GM21423 (cell line): ENCODE measurements around the gene FAM81A.
A peak's percentile ranks its signal among the peaks of the same experiment; 100 is the strongest.

ENCODE experiments used
- ATAC-seq: cut with Tn5 transposase; IDR thresholded peaks from one replicate; pipeline ENCODE4 v1.9.1; 2021; ENCODE audit warnings: mild to moderate bottlenecking, moderate library complexity; ENCODE audit not compliant: unreplicated experiment

The FAM81A gene

DNA sequence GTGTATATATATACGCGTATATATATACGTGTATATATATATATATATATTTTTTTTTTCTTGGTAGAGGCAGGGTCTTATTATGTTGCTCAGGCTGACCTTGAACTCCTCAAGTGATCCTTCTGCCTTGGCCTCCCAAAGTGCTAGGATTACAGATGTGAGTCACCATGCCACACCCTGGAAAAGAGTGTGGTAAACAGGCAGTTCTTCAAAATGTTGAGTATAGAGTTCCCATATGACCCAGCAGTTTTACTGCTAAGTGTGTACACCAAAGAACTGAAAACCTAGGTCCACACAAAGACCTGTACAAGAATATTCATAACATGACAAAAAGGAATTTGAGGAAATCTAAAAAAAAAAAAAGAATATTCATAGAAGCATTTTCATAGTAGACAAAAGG is 101.8 kb downstream of the FAM81A start:
- ATAC-seq = no peak

DNA sequence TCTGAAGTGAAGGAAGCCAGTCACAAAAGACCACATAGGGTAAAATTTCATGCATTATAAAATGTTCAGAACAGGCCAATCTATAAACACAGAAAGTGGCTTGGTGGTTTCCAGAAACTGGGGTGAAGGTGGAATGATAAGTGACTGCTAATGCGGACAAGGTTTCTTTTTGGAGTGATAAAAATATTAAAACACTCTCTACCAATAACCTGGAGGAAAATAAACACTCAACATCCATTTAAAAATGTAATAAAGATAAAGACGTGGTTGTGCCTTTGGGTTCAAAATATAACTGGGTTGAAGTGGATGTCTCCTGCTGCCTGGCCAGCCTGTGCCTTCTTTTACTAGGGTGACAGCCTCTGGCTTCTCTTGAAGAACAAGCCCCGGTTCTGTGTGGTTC is 102.7 kb downstream of the FAM81A start:
- no peak for ATAC-seq

DNA sequence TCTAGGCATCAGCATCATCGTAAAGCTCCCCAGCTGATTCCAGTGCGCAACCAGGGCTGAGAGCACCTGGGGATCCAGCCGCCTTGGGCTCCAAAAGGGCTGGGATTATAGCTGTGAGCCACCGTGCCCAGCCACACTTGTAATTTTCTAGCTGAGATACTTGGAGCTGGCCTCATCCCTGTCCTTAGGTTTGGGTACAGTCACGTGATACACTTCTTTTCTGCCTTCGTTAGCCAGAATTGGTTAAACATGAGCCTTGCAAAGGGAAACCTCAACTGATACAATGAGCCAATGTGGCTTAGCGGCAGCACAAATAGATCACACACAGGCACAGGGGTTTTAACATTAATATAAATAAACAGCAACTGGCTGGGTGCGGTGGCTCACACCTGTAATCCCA is 103.8 kb downstream of the FAM81A start:
- no peak for ATAC-seq

DNA sequence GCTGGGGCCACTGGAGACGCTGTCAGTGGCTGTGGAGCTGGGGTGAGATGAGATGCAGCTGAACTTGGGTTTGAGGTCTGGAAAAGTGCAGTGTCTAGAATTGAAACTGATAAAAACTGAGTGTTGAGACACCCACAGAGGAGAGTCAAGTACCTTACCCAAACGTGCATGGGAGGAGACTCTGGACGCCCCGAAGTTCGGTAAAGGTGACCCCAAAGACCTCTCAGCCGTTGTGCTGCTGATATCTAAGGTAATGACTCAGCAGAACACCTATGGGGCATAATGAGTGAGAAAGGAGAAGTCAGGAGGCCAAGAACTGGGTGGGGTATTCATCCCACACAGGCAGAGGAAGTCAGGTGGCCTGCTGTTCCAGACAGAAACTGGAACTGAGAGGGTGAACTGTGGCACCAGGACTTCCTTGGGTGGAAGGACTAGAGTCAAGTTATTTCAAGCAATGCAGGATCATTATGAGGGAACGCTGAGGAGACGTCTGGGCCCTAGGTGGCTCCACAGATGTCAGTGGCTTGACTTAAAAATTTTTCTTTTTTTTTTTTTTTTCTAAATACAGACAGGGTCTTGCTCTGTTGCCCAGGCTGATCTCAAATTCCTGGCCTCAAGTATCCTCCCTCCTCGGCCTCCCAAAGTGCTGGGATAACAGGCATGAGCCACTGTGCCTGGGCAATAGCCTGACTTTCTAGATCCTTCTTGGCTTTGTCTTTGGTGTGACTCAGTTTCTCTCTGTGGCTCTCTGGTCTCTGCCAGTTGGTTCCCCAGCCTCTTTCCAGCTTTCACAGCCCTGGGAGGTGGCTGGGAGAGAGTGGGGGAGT is 105.9 kb downstream of the FAM81A start:
- peak; percentile 73 for ATAC-seq

DNA sequence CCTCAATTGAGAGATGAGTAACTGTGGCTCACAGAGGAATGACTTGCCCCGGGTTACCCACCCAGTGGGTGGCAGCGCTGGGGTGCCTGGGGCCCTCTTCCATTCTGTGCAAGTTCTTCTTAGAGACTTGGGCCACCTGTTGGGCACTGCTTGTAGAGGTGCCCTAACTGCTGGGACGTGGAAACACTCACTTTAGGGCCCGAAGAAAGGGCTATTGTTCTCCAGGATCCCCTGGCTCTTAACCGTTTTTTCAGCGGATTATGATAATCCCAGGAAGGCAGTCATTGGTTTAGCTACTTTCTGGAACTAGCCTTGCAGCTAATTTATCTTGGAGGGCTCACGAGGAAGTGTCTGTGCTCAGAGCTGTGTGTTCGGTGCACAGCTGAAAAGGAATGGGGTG is 107.6 kb downstream of the FAM81A start:
- ATAC-seq = no peak

DNA sequence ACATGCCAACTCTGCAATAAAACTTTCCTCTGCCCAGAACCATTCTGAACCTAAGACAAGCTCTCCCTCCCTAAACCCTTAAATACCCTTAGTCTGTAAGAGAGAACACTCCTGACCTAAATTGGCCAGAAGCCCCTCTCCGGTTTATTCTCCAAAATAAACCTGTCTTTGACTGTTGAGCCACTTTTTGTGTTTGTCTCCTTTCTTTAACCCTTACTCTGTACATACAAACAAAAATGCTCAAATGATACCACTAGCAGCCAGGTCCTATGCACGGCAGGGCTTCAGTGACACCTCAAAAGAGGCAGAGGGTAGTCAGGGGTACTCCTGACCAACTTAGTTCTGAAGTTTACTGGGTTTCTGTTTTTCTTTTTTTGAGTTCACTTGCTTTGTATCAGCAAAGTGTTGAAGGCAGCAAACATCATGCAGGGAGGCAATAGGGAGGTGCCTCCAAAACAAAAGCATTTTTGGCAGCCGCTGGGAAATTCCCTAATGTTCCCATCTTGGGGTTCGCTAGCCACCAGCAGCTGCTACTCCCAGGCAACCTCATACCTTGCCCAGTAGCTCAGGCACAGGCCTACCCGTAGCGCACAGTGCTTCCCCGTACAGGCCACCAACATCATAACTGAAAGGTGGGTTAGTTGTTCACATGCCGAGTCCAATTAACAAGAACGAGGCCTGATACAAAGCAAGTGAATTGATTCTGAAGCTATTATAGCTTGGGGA is 110.7 kb downstream of the FAM81A start:
- ATAC-seq = no peak

DNA sequence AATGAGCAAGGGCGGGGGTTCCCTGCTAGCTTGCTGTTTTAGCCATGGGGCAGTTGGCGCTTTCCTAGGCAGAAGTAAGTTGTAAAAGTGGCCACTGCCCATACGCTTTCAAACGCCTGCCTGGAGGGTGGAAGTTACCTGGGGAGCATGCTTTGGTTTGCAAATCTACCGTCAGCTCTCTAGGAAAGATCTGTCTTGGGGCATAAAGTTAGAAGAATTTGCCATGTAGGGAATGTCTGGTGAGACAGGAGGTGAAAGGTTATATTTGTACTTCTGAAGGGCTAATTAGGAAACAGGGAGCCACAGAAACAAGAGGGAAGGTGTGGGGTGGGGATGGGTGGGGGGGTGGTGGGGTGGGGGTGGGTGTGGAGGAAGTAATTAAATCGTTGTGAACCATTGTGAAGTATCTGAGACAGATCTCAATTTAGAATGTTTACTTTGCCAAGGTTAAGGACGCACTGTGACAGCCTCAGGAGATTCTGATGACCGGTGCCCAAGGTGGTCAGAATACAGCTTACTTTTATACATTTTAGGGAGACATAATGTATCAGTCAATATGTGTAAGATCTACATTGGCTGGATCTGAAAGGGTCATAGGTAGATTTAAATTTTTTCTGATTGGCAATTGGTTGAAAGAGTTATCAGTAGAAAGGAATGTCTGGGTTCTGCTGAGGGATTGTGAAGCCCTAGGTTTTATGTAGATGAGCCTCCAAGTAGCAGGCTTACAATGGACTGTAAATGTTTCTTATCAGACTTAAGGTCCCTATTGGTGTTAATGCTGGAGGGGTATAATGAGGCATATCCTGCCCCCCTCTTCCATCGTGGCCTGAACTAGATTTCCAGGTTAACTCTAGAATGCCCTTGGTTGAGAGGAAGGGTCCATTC is 111.6 kb downstream of the FAM81A start:
- ATAC-seq = no peak

DNA sequence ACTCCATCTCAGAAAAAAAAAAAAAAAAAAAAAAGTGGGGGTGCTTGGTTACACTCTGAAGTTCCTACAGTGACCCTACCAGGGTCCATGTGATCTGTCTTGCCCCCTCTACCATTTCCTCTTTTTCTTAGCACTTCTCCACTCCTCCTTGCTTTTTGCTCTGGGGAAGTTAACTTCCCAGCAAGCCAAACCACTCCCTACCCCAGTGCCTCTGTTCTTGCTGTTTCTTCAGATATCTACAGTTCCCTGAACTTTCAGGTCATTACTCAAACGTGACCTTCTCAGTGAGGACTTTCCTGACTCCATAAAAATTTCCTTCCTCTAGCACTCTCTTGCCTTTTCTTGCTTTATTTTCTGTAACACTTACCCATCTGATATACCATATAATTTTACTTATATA is 112.5 kb downstream of the FAM81A start:
- ATAC-seq = no peak

DNA sequence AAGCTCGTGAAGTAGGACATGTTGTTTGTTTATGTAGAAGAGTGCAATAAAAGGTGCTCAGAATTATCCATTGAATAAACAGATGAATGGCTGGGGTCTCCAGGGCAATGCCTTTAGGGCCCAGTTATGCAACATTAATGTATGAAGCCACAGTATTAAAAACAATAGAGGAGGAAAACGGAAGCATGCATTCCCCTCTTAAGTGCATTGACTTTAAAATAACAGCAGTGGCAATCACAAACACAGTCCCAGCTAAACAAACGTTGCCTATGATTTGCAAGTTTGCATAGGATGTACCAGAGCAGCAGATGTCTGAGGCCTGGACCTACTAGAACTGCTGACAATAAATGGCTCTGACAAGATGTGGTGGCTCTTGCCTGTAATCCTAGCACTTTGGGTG is 113.0 kb downstream of the FAM81A start:
- no peak for ATAC-seq

DNA sequence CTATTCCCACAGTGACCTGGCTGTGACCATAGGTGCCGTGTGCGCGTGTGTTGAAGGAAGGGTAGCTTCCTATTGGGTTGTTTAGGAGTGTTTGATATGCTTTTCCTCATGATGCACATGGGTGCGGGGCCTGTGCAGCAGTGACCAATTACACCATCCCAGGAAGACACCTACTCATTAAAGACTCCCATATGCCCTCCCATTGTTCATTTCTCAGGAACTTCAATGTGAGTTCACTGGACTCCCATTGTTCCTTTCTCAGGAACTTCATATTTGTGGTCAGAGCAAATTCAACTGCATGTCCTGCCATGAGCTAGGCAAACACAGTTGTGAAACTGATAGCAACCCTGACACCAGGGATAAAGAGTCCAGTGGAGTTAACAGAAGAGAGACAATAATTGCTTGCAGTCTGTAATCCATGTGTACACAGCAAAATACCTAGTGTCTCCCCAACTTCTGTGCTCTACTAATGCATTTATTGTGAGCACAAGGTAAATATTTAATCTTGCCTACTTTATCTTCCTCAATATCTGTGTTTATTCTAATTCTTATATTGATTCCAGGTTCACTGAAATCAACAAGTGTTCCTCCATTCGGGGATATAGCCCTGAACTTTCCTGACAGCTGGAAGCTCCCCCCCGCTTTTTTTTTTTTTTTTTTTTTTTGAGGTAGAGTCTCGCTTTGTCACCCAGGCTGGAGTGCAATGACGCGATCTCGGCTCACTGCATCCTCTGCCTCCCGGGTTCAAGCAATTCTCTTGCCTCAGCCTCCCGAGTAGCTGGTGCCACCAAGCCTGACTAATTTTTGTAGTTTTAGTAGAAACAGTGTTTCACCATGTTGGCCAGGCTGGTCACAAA is 116.1 kb downstream of the FAM81A start:
- ATAC-seq = no peak

DNA sequence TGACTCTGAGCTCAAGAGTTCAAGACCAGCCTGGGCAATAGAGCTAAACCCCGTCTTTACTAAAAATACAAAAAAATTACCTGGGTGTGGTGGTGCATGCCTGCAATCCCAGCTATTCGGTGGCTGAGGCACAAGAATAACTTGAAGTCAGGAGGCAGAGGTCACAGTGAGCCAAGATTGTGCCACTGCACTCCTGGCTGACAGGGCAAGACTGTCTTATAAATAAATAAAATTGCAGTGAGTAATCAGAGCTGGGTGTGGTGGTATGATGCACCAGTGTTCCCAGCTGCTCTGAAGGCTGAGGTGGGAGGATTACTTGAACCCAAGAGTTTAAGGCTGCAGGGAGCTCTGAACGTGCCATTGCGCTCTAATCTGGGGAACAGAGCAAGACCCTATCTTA is 117.7 kb downstream of the FAM81A start:
- ATAC-seq = no peak

DNA sequence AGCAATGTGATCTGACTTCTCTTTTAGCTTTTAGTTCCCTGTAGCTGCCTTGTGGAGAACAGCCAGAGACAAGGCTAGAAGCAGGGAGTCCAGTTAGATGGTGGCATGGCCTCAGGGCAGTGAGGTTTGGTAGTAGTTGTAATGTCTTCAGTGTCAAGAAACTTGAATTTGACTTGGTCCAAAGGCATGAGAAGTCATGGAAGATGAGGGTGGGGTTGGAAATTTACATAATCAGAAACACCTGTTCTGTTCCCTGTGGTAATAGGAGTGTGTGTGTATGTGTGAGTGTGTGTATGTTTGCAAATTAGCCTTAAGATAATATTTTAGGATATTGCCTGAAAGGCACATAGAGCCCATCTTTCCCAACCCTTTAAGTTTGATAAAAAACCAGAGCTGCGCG is 118.4 kb downstream of the FAM81A start:
- no peak for ATAC-seq

DNA sequence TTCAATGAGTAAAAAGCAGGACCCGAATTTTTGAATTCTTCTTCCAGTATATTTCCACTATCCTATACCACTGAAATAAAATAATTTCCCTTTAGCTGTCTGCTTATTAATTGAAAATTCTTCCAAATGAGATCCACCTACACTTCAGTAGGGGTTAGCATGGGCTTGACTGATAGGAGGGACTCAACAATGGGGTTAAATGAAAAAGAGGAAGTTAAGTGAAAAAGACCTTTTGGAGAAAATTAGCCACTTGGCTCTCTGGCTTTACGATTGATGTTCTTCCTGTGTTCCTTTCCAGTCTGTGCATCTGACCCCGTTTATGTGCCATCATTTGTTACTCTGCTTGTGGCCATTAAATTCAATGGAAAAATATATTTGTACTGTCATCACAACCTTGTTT is 119.6 kb downstream of the FAM81A start:
- ATAC-seq = no peak

DNA sequence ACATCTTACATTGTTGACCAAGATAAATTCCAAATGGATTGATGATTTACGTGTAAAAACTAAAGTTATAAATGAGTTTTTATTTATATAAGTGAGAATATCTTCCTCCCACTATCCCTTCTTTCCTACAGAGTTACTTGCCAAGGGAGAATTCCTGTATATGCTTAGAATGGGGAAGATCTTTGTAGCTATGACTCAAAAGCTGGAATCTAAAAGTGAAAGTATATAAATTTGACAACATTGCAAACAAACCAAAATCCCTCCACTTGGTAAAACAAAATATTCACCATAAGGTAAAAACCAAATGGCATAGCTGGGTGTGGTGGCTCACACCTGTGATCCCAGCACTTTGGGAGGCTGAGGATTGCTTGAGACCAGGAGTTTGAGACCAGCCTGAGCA is 120.9 kb downstream of the FAM81A start:
- no peak for ATAC-seq

DNA sequence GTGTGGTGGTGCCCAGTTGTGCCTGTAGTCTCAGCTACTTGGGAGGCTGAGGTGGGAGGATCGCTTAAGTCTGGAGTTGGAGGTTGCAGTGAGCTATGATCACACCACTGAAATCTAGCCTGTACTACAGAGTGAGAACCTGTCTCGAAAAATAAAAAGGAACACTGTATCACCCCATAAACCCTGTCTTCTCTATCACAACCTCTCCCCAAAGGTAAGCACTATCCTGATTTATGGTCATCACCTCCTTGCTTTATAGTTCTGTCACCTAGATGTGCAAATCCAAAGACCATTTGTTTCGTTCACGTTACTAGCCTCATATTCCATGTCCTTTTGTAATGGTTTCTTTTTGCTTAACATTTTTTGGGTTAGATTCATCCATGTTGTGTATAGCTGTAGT is 123.6 kb downstream of the FAM81A start:
- ATAC-seq = no peak

DNA sequence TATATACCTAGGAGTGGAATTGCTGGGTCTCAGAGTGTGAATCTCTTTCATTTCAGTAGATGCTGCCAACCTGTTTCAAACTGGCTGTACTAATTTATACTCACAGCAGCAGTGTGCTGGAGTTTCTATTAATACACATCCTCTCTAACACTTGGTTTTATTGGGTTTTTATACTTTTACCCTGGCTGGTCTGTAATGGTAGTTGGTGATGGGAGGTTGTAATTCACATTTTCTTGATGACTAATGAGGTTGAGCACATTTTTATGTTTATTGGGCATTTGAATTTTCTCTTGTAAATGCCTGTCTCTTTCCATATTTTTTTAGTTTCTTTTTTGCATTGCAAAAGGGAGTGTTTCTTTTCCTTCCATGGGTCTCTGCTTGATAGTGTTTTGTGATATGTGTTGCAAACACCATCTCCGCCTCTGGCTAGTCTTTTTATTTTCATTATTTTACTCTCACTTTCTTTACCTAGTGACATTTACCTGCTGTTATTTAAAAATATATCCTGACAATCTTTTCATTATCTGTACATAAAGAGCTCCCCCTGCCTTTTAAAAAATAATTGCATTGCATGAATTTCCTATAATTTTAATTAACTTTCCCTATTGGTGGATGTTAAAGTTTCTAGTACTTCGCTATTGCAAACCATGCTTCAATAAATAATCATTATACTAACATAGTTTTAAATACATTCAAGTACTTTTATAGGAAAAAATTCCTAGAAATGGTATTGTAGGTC is 124.6 kb downstream of the FAM81A start:
- no peak for ATAC-seq

DNA sequence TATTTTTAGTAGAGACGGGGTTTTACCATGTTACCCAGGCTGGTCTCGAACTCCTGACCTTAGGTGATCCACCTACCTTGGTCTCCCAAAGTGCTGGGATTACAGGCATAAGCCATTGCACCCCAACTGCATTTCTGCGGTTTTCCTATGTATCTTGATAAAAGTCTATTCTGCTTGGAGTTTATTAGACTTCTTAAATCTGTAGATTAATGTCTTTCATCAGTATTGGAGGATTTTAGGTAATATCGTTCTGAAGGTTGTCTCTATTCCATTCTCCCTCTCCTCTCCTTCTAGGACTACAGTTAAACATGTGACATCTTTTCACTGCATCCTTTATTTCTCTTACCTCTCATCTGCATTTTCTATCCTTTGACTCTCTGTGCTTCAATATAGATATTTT is 127.3 kb downstream of the FAM81A start:
- no peak for ATAC-seq

DNA sequence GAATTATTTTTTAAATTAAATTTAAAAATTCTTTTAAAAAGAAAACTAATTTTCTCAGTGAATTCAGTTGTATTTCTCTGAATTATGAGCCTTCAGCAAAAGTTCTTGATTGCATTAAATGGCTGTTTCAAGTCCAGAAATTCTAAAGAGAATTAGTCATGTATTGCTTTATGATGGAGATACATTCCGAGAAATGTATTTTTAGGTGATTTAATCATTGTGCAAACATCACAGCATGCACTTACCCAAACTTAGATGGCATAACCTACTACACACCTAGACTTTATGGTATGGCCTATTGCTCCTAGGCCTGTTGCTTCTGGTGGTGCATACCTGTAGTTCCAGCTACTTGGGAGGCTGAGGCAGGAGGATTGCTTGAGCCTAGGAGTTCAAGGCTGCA is 129.3 kb downstream of the FAM81A start:
- ATAC-seq = no peak

DNA sequence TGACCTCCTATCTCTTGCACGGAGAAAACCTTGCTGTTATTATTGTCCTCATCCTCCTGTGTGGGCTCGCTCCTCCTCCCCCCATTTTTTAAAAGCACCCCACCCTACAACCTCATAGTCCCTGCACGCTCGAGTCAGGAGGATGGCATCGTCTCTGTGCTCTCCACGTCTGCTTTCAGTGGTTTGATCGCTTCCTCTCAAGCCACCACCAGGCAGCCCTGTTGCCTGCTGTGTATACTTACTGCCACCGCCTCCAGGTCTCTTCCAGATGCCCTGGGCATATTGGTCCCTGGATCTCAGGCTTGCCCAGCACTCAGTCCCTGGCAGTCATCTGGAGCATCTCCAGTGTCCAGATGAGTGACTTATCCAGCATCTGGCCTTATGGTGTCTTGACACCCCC is 131.5 kb downstream of the FAM81A start:
- no peak for ATAC-seq

DNA sequence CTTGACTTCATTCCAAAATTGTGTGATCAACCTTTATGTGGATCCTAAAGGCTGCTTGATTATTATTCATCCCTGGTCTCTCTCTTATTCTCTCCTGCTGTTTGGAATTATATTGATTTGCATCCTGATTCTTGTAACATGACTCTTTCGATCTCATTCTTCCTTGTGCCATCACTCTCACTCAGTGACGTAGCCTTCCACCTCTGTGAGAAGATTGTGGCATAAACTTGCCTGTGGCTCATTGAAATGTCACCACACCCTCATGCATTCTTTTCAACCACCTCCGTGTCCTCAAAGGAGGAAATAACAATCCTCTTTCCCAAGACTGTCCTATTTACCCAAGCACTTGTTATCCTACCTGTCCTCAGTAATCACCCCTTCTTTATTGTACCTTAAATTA is 132.3 kb downstream of the FAM81A start:
- no peak for ATAC-seq
